IPS DF 19.7 (cell line): Measurements from ENCODE around the gene TMEM50A.
"Not testable (repeated sequence)": the region's sequence is repeated elsewhere in the genome, so short reads cannot be mapped to it uniquely, and the experiment has no call there.

Experiments
- DNase-seq: peaks from one replicate; pipeline ENCODE4 v3.0.0-alpha.2; 2013; ENCODE audit warnings: low read depth, low spot score

TMEM50A gene

DNA sequence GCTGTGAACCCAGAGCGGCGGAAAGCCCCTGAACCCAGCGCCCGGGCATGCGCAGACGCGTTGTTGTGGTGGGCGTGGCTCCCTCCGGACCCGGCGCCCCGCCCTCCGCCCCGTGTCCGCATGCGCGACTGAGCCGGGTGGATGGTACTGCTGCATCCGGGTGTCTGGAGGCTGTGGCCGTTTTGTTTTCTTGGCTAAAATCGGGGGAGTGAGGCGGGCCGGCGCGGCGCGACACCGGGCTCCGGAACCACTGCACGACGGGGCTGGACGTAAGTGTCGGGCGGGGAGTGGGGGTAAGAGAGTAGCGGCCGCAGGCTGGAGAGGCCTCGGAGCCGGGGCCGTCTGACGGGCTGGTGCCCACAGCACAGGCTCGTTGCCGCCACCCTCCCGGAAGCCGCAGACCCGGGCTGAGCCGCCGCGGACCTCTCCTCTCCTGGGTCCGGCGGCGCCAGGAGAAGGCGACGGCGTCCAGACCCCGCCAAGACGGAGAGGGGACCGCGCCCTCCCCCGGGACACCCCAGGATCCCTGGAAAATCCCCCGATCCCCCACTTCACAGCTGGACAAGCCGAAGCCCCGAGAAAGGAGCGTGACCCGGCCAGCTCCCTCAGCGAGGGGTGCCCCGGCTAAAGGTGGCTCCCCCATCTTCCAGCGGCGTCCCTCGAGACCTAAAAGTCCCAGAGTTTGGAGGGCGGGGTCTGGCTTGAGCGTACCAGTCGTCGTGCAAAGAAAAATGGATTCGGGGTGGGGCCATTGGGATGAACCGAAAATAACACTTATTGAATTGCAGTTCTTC is at the start of gene TMEM50A:
Gene TMEM50A, plus strand, starts transcription at position 147 of the 794 bp plus-strand sequence. CDS start 2,153 bp downstream, outside the sequence.
- DNase-seq: peak; percentile 38

- not testable (repeated sequence) for DNase-seq
These were observed 49.5 kb upstream of the TMEM50A start for GRCh38 chr1:25288573-25289101.

GRCh38 chr1:25290043-25290442 is 48.1 kb upstream of the TMEM50A start:
- not testable (repeated sequence) for DNase-seq

GRCh38 chr1:25293426-25293825 is 44.7 kb upstream of the TMEM50A start:
- DNase-seq: not testable (repeated sequence)

GRCh38 chr1:25294889-25295826 is 43.0 kb upstream of the TMEM50A start:
- not testable (repeated sequence) for DNase-seq

- not testable (repeated sequence) for DNase-seq
These were observed 41.6 kb upstream of the TMEM50A start for GRCh38 chr1:25296501-25296900.

GRCh38 chr1:25300729-25301128 is 37.4 kb upstream of the TMEM50A start:
- DNase-seq: not testable (repeated sequence)

GRCh38 chr1:25302330-25302729 is 35.8 kb upstream of the TMEM50A start:
- not testable (repeated sequence) for DNase-seq

- DNase-seq: not testable (repeated sequence)
These were observed 33.2 kb upstream of the TMEM50A start for GRCh38 chr1:25304936-25305335.

- not testable (repeated sequence) for DNase-seq
These were observed 30.0 kb upstream of the TMEM50A start for GRCh38 chr1:25308168-25308567.

DNA sequence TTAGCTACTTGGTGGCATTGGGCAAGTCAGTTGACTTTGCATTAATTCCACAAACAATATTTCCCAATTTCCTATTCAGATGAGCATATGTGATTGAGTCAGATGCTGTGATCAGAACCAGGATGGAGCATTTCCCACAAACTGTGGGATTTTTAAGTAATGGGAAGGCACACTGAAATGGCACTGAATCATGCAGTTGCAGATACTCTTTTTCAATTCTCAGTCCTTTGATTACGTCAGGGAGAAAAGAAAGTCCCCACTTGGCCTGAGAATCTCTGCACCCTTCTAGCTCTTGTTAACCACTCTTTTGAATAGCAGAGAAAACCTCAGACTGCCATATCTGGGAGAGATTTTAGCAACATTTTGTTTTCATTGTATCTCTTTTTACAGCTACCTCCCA is 29.0 kb upstream of the TMEM50A start:
- not testable (repeated sequence) for DNase-seq

- not testable (repeated sequence) for DNase-seq
These were observed 28.6 kb upstream of the TMEM50A start for GRCh38 chr1:25309486-25309885.

DNA sequence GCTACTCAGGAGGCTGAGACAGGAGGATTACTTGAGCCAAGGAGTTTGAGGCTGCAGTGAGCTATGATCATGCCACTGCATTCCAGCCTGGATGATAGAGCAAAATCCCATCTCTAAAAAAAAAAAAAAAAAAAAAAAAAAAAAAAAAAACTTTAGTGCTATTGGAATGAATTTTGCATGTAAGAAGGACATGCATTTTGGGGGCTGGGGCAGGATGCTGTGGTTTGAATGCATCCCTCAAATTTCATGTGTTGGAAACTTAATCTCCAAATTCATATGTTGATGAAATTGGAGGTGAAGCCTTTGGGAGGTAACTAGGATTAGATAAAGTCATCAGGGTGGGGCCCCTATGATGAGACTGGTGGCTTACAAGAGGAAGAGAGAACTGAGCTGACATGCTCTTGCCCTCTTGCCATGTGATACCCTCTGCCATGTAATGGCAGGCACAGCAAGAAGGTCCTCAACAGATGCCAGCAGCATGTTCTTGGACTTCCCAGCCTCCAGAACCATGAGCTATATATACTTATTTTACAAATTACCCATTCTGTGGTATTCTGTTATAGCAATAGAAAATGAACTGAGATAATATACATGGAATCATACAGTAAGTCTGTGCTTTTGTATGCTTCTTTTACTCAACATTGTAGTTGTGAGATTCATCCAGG is 25.2 kb upstream of the TMEM50A start:
- DNase-seq: not testable (repeated sequence)

DNA sequence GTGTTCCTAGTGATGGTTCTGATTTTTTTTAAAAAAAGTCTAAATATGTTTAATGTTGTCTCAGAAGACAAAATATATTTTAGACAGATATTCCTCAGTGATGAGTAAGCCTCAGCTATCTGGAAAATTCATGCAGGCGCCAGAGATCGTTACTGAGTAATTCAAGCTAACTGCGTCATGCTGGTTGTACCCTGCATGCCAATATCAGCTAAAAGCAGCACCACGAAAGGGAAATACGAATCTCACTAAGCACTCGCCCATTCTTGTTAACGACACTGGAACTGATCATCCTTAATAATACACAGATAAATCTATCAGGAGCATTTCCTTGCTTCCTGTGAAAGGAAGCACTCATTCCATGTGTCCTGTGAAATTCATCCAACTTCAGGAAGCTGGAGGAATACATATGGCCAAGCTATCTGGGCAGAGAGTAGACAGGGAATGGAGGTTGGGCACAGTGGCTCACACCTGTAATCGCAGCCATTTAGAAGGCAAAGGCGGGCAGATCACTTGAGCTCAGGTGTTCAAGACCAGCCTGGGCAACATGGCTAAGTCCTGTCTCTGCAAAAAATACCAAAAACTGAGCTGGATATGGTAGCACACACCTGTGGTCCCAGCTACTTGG is 17.7 kb upstream of the TMEM50A start:
- DNase-seq: not testable (repeated sequence)

GRCh38 chr1:25322127-25322526 is 16.0 kb upstream of the TMEM50A start:
- DNase-seq: not testable (repeated sequence)

GRCh38 chr1:25324407-25324806 is 13.7 kb upstream of the TMEM50A start:
- not testable (repeated sequence) for DNase-seq

DNA sequence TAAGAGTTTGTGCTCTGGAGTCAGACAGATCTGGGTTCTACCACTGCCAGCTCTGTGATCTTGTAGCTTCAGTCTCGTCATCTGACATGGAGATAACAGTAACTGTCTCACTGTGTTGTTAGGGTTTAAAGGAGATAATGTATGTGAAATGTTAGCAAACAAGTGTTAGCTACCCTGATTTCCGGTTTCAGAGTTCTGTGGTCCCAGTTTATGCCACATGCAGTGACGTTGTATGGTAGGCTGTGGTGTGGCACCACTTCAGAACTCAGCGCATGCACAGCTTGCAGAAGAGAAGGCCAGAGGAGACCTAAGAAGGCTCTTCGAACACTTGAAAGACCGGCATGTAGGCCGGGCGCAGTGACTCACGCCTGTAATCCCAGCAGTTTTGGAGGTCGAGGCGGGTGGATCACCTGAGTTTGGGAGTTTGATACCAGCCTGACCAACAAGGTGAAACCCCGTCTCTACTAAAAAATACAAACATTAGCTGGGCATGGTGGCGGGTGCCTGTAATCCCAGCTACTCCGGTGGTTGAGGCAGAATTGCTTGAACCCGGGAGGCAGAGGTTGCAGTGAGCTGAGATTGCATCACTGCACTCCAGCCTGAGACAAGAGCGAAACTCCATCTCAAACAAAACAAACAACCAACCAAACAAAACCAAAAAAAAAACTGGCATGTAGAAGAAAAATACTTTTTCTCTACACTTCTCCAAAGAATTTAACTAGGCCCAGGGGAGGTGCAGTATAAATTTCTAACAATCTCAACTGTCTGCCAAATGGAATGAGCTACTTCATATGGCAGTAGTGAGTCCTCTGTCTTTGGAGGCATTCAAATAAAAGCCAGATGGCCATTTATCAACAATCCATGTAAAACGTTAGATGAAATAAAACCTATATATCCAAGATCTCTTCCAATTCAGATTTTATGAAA is 10.0 kb upstream of the TMEM50A start:
- not testable (repeated sequence) for DNase-seq

DNA sequence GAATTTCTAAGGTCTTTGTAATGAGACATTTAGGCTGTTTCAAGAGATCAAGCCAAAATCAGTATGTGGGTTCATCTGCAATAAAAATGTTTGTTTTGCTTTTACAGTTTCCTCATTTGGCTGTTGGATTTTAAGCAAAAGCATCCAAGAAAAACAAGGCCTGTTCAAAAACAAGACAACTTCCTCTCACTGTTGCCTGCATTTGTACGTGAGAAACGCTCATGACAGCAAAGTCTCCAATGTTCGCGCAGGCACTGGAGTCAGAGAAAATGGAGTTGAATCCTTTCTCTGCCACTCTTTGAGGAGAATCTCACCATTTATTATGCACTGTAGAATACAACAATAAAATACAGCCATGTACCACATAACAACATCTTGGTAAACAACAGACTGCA is 9.3 kb upstream of the TMEM50A start:
- DNase-seq: not testable (repeated sequence)

DNA sequence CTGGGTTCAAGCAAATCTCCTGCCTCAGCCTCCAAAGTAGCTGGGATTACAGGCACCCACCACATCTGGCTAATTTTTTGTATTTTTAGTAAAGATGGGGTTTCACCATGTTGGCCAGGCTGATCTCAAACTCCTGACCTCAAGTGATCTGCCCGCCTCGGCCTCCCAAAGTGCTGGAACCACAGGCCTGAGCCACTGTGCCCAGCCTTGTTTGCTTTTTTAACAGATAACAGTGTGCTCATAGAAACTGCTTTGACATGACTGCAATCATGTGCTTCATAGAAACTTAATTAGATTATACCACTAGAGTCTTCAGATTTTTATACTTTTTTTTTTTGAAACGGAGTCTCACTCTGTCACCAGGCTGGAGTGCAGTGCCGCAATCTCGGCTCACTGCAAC is 8.8 kb upstream of the TMEM50A start:
- not testable (repeated sequence) for DNase-seq

DNA sequence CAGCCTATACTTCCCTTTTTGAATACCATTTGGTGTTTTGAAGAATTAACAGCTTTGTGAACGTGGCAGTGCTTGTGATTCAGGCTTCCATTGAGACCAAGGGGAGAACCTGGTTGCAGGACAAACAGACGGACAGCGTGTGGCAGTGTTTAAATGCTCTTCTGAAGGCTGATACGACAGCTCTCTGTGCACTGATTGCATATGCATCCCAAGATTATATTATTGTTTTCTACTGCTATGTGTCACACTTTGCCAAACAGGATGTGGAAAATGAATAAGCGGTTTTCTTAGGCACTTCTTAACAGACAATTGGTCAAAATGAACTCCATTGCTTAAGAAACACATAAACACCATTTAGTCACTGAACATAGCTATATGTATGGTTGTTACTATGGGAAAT is 8.2 kb upstream of the TMEM50A start:
- not testable (repeated sequence) for DNase-seq
